GM21619 (cell line): Measurements from ENCODE around the gene PRKAB2.
"Not testable (repeated sequence)": the region's sequence is repeated elsewhere in the genome, so short reads cannot be mapped to it uniquely, and the experiment has no call there.

Experiments used
- ATAC-seq: cut with Tn5 transposase; IDR thresholded peaks from one replicate; pipeline ENCODE4 v1.9.1; 2021; ENCODE audit not compliant: unreplicated experiment

Gene PRKAB2

DNA sequence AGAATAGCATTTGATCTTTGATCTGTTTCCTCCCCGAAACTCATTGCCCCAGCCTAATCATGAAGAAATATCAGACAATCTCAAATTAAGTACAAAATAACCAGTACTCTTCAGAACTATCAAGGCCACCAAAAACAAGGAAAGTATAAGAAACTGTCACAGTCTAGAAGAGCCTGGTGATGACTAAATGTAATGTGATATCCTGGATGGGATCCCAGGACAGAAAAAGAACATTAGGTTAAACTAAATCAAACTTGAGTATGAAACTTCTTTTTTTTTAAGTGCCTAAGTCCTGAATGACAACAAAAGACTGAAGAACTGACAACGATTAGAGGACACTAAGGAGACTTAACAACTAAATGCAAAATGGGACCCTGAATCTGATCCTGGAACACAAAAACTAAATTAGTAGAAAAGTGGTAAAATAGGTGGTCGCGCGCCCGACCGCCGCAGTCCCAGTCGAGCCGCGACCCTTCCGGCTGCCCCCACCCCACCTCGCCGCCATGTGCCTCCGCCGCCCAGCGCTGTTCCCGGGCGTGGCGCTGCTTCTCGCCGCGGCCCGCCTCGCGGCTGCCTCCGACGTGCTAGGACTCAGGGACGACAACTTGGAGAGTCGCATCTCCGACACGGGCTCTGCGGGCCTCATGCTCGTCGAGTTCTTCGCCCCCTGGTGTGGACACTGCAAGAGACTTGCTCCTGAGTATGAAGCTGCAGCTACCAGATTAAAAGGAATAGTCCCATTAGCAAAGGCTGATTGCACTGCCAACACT is 5.5 kb upstream of the PRKAB2 start:
- no peak for ATAC-seq

DNA sequence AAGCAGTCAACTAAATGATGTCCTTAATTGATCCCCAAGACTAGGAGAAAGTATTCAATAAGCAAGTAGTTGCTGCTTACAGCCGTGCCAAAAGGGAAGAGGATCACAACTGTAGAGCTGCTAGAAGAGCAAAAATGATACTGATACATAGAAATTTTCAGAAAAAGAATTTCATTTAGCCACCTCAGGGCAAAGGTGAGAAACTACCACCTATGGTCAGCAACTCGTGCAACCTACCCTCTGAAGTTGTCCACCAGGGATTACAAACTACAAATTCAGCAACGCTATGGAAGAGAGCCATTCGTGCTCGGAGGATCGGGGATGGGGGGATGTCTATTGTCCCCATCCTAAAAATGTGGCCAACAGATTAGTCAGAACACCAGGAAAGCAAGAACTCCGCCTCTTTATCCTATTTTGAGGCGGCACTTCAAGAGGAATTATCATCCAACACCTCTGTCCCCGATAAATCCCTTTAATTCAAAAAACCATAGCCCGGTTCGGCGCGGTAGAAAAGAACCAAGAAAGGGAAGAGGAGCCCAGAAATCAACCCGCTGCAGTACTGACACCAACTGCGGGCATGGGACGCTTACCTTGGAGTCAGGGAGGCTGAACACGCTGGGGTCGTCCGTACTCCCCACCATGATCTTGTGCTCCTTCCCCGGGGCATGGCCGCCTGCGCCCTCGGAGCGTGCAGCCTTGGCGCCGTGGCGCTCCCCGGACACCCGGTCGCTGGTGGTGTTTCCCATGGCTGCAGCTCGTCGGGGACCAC is 687 bp downstream of the PRKAB2 start:
- ATAC-seq, result no peak

DNA sequence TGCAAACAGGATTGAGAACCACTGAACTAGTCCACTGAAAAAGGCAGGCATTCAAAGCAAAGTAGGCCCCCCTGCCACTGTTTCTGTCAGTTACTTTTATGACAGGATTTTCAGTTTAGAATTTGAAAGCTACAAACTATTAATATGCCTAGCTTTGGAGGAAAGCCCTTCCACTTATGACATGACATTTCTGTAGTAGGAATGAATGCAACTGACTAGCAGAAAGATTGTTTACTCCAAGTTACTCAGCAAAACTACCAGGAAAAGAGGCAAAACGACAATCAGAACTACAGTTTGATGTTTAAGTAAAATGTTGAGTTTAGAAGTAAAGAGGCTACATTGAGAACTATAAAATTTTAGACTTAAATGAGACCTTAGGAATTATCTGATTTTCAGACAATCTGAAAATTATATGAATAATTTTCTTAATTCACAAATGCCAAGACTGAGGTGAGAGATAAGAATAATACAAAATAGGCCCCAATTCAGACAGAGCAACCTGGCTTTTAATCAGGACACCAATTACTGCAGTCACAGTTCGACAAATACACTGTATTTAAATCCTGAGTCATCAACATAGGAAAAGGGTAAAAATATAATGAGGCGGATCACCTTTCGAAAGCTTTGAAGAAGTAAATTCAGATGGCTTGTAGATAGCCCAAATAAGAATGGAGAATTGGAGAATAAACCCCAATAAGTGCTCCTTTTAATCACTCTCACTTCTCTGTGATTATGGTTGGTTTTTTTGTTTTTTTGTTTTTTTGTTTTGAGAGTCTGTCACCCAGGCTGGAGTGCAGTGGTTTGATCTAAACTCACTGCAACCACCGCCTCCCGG is 2.2 kb downstream of the PRKAB2 start:
- ATAC-seq, result no peak

DNA sequence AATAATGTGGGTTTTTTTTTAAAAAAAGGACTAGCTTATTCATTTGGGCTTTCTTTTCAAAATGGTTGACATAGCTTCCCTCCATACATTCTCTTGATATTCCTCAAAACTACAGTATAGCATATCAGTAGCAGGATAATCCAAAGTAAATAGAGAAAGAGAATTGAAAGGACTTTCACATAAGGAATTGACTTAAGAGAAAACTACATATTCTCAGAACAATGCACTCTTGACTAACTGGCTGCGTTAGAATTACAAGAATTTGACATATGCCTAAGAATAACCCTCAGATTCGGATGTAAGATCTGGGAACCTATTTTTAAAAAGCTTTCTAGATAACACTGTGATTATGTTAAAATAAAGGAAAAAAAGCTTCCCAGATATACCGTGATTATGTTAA is 3.1 kb downstream of the PRKAB2 start:
- no peak for ATAC-seq

DNA sequence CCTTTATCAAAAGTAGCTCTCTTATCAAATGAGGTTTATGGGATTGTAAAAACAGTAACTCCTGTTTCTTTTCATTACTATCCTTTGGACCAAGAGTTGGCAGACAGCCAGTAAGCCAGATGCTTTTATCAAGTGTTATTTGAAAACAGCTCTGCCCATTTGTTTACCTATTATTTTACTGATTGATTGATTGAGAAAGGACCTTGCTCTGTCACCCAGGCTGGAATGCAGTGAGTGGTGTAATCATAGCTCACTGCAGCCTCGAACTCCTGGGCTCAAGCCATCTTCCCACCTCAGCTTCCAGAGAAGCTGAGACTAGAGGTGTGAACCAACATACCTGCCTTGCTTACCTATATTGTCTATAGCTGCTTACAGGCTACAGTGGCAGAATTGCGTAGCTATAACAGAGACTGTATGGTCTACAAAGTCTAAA is 3.6 kb downstream of the PRKAB2 start:
- ATAC-seq, result no peak

DNA sequence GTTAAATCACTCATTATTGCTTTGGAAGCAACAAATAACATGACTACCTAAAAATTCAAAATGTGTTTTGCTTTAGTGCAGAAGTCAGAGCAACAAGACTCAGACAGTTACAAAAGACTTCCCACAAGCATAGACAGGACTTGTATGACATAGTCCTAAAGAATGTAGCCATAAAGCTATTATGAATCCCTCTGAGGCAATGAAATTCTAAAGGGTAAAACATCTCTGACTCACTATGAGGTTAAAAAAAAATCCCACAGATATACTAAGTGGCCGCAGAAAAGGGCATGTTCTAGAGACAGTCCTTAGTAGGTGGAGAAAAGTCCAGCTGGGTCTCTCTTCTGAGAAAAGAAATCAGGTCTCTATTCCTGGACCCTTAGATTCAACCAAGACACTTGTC is 4.9 kb downstream of the PRKAB2 start:
- no peak for ATAC-seq

DNA sequence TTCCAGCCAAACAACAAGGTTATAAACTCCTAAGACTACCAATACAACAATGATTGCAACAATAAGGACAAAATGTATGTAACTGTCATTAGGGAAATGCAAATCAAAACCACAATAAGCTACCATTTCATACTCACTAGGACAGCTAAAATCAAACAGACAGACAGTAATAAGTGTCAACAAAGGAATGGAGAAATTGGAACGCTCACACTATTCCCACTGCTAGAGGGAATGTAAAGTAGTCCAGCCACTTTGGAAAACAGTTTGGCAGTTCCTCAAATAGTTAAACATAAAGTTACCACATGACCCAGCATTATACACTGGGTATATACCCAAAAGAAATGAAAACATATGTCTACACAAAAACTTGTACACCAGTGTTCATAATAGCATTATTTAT is 9.3 kb downstream of the PRKAB2 start:
- no peak for ATAC-seq

DNA sequence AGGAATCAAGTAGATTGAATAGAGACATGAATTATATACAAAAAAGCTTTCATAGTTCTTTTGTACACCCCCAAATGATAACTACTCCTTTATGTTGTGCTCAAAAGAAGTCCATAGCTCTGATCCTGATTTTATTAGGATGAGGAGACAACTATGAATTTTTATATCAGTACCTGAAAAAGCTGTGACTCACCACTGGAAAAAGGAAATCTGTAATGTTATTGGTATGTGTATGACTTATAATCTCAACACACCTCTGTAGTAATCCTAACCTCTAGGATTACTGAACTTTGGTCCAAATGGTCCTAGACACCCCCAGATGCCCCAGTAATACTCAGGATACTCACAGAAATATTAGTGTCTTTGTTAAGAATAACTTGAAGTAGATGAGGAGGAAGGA is 10.2 kb downstream of the PRKAB2 start:
- no peak for ATAC-seq

DNA sequence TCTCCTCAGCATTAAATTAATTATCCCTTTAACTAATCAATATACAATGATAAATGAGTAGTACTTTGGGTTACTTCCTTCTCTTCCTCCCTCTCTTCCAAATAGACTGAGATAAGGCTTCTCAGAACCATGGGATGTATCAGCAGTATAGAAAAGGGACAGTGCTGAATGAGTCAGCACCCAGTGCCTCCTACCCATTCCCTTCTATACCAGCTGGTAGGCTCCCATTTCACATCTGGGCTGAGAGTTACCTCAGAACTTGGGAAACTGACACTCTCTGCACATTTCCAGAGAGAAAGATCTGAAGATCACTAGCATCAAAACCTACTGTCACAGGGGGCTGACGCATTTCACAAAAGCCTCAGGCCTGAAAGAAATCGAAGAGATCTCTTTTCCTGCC is 15.2 kb downstream of the PRKAB2 start:
- ATAC-seq, result not testable (repeated sequence)

DNA sequence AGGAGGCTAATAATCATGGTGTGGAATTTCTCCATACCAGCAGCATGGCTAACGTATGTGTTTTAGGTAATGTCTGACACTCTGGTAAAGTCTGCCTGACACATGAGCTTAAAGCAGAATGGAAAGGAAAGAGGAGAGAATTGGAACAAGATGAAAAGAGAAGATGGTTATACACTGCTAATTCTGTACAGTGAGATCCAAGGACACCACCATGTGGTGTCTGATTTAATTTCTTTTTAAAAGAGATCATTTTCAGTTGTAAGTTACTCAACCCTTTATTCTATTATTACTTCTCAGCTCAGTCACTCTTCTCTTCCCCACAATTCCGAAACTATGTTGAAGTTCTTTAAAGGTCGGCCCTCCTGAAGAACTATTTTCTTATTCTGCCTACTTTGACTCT is 15.6 kb downstream of the PRKAB2 start:
- no peak for ATAC-seq

DNA sequence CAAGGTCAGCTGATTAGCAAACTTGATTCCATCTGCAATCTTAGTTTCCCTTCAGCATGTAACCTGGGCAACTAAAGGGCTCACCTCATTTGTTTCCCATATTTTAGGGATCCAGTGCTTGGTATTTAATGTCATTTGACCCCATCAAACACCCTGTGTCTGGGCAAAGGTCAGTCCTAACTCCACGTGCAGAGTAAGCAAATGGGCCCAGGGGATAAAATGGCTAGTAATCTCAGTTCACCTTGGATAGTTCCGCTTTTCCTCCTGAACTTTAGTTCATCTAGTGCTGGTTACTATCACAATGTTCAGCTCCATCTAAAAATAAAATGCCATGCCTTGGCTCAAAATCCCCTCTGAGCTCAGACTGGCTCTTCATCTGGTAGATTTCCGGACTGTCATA is 19.5 kb downstream of the PRKAB2 start:
- no peak for ATAC-seq

DNA sequence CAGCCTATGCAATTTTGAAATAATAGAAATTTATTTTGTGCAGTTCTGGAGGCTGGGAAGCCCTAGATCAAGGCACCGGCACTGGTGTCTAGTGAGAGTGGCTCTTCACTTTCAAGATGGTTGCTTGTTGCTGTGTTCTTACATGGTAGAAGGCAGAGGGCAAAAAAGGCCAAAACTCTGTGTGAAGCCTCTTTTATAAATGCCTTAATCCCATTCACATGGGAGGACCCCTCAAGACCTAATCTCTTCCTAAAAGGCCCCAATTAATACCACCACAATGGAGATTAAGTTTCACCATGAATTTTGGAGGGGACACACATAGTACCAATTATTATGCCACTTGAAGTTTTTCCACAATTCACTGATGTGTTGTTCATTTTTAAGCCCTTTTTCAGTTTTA is 21.0 kb downstream of the PRKAB2 start:
- ATAC-seq, result no peak

DNA sequence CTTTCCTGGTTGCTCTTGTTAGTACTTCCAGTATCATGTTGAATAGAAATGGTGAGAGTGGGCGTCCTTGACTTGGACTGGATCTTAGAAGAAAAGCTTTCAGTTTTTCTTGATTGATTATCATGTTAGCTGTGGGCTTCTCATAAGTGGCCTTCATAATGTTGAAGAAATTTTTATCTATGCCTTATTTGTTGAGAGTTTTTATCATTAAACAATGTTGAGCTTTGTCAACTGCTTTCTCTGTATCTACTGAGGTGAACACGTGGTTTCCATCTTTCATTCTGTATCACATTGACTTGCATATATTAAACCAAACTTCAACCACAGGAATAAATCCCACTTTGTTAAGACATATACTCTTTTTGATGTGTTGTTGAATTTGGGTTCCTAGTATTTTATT is 29.4 kb downstream of the PRKAB2 start:
- no peak for ATAC-seq

DNA sequence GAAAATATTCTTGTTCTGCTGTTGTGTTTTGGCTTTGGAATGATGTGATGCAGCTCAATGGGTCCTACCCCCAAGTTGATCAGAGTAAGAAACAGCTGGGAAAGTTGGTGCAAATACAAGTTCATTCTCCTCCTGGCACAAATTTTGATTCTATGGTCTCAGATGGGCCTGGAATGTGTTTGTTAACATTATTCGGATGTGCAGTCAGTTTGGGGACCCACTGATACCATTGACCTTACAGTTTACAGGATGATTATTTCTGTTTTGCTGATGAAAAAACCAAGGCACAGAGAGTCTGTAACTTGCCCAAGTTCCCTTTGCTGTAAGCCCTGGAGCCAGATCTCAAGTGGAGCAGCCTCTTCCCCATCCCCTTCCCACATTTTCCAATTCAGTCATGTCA is 41.5 kb downstream of the PRKAB2 start:
- ATAC-seq, result not testable (repeated sequence)

DNA sequence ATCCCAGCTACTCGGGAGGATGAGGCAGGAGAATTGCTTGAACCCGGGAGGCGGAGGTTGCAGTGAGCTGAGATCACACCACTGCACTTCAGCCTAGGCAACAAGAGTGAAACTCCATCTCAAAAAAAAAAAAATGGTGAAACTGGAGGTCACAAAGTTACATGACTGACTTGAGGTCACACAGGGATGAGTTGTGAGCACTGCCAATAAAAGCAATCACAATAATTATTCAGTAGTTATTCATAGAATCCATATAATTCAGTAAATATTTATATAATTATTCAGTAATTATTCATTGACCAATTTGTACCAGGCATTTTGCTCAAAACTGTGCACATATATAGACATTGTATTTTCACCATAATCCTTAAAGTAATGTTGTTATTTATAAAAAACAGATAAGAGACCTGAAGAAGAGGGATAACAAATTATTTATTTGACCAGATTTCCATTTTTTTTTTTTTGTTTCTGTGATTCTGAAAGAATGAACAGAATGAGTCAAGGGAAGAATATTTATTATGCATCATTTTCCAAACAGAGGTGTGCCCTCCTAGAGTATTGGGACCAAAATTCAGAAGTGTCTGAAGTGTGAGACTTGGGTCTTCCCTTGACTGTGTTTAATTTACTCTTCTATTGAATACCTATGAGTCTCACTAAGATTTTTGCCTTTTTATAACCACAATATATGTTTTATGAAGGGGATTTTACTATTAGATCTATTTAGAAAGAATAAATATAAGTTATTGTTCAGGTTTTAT is 43.0 kb downstream of the PRKAB2 start:
- no peak for ATAC-seq

DNA sequence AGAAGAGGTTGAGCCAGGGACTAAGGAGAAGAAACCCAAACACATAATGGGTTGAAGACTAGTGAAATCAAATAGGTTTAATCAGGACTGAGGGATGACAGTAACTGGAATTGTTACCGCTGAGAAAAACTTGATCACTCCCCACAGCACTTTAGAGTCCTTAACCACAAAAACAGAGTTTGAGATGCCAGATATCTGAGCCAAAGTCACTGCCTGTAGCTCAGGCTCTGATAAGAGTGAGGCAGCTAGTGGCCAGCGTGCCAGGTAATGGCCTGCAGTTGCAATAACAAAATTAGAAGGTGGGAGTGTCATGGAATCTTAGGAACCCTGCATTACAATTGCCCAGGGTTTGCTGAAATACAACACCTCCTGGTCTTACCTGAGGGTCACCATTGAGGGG is 48.0 kb downstream of the PRKAB2 start:
- no peak for ATAC-seq

DNA sequence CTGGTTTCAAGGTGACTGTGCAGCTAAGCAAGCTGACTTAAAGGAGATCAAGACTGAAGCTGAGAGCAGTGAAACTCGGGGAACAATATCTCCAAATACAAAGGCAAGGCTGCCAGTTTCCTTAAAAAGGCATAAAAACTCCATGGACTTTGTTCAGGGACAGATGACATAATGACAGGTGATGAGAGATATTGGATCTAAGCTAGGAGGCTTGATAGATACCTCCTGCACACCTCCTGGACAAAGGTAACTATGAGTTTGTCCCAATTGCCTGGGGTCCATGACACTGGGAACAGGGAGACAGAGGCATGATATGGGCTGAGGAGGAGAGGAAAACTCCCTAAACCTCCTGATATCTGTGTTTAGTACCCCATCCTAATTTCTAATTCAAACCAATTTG is 55.2 kb downstream of the PRKAB2 start:
- ATAC-seq, result no peak

DNA sequence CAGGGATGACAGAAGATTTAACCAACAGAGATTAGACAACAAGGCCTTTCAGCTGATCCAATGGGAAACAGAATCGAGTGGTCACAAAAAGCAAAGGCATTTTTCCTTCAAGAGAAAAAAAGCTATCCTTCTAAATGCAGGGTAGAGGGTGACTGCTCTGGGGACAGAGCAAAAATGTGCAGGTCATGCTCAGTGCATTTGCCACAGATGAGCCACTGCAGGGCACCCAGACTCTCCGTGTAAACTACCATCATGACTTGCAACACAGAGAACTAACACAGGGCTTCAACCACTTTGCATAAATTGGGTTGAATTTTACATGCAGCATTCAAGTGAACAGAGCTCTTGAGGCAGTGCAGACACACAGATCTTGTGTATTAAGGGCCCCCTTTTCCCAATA is 56.8 kb downstream of the PRKAB2 start:
- no peak for ATAC-seq

DNA sequence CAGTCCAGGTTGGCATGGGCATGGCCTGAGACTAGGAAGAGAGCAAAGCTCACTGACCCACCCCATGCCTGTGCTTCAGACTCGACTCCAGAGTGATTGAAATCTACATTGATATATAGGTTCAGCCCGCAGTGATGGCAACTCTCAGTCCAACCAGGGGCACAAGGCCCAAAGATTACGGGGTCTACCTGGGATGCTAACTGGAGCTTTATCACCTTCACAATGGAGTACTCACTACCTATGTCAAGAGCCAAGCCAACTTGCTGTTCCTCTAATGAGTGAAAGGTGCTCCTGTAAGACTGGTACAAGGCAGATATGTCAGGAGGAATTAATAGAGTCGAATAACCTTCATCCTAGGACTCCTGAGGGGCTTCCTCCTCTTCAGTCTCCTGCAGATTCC is 57.2 kb downstream of the PRKAB2 start:
- ATAC-seq, result not testable (repeated sequence)

DNA sequence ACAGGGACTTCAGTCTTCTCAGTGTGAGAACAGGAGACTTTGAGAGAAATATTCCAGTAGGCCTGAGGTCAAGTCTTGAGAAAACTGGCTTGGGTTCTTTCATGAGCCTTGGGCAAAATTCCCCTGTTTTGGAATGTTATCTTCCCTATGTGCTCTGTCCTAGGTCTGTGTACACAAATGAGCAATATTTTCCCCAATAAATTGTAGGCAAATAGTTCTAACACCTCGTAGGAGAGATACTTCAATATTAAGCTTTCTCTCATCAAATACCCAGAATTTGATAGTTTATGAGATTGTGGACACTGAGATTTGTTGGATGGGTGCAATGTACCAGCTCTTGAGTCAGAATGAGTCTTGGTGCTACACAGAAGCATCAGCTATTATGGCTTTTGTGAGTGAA is 57.9 kb downstream of the PRKAB2 start:
- not testable (repeated sequence) for ATAC-seq
